ENCODE data around the gene CALHM6.

Gene CALHM6

DNA sequence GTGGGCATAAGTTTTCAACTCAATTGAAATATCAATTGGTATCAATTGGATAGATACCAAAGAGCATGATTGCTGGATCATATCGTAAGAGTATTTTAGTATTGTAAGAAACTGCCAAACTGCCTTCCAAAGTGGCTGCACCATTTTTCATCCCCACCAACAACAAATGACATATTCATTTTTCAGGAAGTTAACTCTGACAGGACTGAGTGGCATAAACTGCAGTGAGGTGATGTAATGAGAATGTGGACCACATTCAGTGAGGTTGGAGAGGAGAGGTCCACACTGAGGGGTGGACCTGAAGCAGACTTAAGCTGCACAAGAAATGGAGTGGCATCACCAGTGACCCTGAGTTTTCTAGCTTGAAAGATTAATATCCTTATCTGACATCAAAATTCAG, 11.6 kb upstream of the CALHM6 start:
- no peak for DNase-seq (ENCODE audit: low read depth)
- no peak for TF ChIP-seq CTCF (IDR thresholded peaks at IDR 0.05; ENCODE audit: low read depth, low read length, missing control alignments)
- in situ Hi-C loops (cut with HindIII; ENCODE audit: low sequenced_read_pairs), result no loop called here
- H3K4me3 ChIP-seq (ENCODE audit: low read depth, low read length), result no peak overlapping the region

GRCh38 chr6:116450185-116450710, 10.9 kb upstream of the CALHM6 start:
- TF ChIP-seq CTCF (IDR thresholded peaks at IDR 0.05; ENCODE audit: low read depth, low read length, missing control alignments), result no peak
- no peak overlapping the region for H3K4me3 ChIP-seq (ENCODE audit: low read depth, low read length)
- in situ Hi-C loops (cut with HindIII; ENCODE audit: low sequenced_read_pairs), result no loop called here
- no peak for DNase-seq (ENCODE audit: low read depth)

DNA sequence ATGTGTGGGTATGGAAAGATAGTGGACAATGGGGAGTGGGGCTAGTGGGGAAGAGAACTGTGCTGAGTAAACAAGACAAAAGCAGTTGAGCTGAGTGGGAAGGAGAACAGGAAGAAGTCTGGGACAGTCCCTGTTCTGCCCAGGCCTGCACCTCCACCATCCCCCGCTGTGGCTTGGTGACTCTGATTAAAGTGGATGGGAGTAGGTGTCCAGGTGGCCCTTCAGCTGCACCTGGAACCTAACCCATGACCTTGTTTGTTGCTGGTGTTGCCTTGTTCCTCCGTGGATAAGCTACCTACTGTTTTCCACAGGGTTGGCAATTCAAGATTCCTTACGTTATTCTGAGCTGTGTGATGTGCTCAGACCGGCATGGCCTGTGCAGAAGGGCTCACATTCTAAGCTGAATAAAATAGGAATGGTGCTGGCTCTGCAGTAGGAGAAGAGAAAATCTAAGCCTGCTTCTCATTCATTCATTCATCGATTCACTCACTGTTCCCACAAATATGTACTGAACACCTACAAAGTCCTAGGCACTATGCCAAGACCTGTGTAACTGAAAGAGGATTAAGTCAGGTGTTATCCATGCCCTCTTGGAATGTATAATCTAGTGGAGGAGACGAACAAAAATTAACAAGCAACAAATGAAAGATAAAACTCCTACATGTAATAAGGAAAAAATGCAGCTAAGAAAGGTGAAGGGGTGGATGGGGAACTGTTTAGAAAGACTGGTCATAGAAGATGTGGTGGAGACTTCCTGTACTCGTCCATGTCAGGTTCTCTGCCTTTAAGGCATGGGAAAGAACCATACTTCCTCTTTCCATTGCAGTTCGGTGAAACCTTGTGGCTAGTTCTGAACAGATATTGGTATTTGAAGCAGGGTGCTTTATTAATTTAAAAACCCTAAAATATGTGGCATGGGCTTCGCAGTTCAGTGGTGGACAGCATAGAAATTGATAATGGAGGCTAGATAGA, 10.1 kb upstream of the CALHM6 start:
- no peak for DNase-seq (ENCODE audit: low read depth)
- TF ChIP-seq CTCF (IDR thresholded peaks at IDR 0.05; ENCODE audit: low read depth, low read length, missing control alignments), result no peak
- no peak overlapping the region for H3K4me3 ChIP-seq (ENCODE audit: low read depth, low read length)
- in situ Hi-C loops (cut with HindIII; ENCODE audit: low sequenced_read_pairs), result no loop called here

DNA sequence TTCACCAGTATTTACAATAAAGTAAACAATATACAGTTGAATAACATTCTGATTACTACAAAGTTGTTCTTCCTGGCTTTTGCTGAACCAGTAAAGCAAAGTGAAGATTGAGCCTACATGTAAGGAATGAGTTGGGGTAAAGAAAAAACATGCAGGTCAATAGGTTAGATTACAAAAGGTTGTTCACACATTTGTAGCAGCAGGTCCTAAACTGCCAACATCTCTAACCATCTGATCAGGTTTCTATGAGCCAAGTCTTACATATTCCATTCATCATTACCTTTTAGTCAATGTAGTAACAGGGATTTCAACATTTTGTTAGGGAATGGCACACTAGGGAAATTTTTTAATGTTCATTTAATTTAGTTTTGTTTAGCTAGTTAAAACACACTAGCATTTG, 9.3 kb upstream of the CALHM6 start:
- no peak overlapping the region for H3K4me3 ChIP-seq (ENCODE audit: low read depth, low read length)
- in situ Hi-C loops (cut with HindIII; ENCODE audit: low sequenced_read_pairs), result no loop called here
- no peak for DNase-seq (ENCODE audit: low read depth)
- TF ChIP-seq CTCF (IDR thresholded peaks at IDR 0.05; ENCODE audit: low read depth, low read length, missing control alignments), result no peak

- in situ Hi-C loops (cut with HindIII; ENCODE audit: low sequenced_read_pairs), result no loop called here
- TF ChIP-seq CTCF (IDR thresholded peaks at IDR 0.05; ENCODE audit: low read depth, low read length, missing control alignments), result no peak
- no peak overlapping the region for H3K4me3 ChIP-seq (ENCODE audit: low read depth, low read length)
- no peak for DNase-seq (ENCODE audit: low read depth)
Observed at GRCh38 chr6:116452531-116452930, 8.6 kb upstream of the CALHM6 start.

DNA sequence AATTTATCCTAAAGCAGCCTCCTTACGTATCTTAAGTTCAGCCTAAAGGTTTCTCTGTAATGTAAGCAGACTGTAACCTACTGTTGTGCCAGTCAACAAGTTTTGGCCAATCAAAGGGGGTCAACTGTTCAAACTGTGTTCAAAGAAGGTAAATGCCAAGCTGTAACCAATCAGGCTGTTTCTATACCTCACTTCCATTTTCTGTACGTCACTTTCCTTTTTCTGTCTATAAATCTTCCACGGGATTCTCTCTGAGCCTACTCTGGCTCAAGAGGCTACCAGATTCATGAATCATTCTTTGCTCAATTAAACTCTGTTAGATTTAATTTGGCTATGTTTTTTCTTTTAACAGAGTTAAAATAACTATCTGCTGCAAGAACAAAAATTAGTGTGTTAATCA, 5.1 kb upstream of the CALHM6 start:
- TF ChIP-seq CTCF (IDR thresholded peaks at IDR 0.05; ENCODE audit: low read depth, low read length, missing control alignments), result no peak
- no peak overlapping the region for H3K4me3 ChIP-seq (ENCODE audit: low read depth, low read length)
- DNase-seq (ENCODE audit: low read depth), result no peak
- in situ Hi-C loops (cut with HindIII; ENCODE audit: low sequenced_read_pairs), result no loop called here

All from astrocyte of the cerebellum (primary cell).